ENCODE measurements around the gene ADAMTS9.

The ADAMTS9 gene

DNA sequence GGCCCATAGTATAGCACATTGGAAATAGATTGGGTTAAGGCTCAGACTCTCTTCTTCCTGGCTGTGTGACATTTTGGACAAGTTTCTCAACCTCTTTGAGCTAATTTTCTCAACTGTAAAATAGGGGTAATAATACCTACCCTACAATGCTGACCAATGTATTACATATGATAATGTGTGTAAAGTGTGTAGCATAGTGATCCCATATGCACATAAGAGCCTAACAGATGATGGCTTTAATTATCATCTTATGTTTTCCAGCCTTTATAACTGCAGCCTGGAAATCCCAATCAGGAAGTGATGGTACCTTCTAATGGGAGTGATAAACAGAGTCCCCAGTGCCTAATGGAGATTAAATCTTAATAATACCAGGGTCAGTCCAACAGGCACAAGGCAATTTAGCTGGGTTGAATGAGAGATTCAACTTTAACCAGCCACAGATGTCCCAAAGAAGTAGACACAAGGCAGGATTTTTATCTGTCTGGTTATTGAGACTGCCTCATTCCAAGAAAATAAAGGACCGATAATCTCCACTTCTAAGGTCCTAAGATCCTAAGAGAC lies 12.0 kb downstream of the ADAMTS9 start:
- Mint-ChIP-seq H3K4me3 (no peak overlapping the region), H3K27me3 (no peaks in the 10 kb centered on the region), H3K4me1 (ENCODE audit: low read depth) (no peaks in the 10 kb centered on the region), H3K27ac (no peak overlapping the region), H3K9me3 (no peaks in the 10 kb centered on the region), H3K36me3 (ENCODE audit: low read depth) (no peaks in the 10 kb centered on the region)
- intact Hi-C loops (cut with micrococcal nuclease): no loop called here

DNA sequence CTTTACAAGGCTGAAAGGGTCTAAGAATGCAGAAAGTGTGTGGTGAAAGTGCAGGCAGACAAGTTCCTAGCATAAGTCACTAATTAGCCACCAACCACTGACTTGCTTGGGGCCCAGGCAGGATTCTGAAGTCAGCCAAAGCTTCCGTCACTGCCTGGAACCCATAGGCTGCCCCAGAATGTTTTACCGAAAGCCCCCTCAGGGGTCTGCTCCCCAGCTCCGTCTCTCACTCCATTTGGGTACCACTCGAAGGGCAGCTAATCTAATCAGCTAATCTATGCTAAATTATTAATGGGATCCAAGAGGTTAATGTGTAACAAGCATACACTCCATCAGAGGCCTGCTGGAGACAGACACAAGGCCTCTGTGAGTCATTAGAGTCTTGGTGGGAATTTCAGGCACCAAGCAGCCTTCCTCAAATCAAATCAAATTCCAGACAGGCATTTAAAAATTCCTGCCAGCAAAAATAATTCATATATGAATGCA lies 13.2 kb downstream of the ADAMTS9 start:
- H3K36me3 Mint-ChIP-seq (ENCODE audit: low read depth): no peaks in the 10 kb centered on the region
- no peak overlapping the region for H3K4me3 Mint-ChIP-seq
- no peaks in the 10 kb centered on the region for H3K9me3 Mint-ChIP-seq
- H3K27me3 Mint-ChIP-seq: no peaks in the 10 kb centered on the region
- no peaks in the 10 kb centered on the region for H3K4me1 Mint-ChIP-seq (ENCODE audit: low read depth)
- intact Hi-C loops (cut with micrococcal nuclease): no loop called here
- H3K27ac Mint-ChIP-seq: no peak overlapping the region

DNA sequence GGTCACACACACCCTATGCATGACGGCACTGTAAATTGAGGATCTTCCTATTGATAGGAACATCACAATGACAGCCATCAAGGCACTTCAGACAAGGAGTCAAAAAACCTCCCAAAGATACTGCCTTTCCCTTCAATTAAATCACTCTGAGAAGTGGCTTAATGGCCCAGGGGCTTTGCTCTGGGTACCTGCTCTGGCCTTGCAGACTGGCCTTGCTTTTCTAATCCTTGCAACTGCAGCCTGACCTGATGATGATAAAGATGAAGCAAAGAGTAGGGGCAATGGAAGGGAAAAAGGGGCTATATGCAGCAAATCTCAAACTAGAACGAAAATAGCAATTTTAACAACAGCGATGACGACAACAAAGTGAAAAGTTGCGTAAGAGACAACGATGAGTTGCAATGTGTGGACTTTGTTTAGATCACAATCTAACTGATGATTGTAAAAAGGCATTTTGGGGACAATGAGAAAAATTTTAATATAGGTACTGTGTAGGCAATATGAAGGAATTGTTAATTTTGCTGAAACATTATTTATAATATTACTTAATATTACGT lies 14.6 kb downstream of the ADAMTS9 start:
- Mint-ChIP-seq H3K27ac (no peak overlapping the region), H3K4me3 (no peak overlapping the region), H3K4me1 (ENCODE audit: low read depth) (no peaks in the 10 kb centered on the region), H3K27me3 (no peaks in the 10 kb centered on the region), H3K36me3 (ENCODE audit: low read depth) (no peaks in the 10 kb centered on the region), H3K9me3 (no peaks in the 10 kb centered on the region)
- intact Hi-C loops (cut with micrococcal nuclease): no loop called here

DNA sequence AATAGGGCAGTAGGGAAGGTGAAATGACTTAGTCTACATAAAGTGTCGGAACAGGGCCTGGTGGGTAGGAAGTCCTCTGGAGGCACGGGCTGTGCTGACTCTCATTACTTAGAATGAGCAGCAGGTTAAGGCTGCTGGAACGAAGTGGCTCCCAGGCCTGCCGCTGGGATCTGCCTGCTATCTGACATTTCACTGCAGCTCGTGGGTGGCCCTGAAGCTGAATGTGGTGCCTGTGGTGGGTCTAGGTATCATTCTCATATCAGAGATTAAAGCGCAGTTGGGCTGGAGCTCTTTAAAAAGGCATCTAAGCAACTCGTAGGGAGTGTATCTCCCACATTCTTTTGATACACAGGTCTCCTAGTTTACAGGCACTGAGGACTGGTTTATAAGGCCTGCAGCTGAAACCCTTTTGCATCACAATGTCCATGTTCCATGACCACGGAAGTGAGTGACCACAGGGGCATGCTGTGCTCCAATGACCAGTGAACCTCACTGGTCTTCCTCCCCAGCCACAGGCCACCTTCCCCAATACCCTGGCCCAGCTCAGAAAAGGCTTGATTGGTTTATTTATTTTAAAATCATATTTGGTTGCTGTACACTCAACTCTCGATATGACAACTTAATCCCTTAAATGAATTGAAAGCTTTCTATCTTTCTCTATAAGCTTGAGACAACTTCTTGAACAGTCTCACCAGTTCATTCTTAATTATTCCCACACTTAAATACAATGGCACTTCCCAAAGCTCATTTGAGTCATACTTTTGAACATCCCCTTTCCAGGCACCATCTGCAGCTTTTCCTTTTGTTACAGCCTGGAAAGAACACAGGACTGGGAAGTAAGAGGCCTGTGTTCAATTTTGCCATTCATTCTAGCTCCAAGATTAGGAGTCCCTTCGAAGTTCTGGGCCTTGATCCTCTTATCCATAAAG lies 19.0 kb downstream of the ADAMTS9 start:
- Mint-ChIP-seq H3K27me3 (no peaks in the 10 kb centered on the region), H3K4me3 (no peak overlapping the region), H3K36me3 (ENCODE audit: low read depth) (no peaks in the 10 kb centered on the region), H3K4me1 (ENCODE audit: low read depth) (no peaks in the 10 kb centered on the region), H3K27ac (no peak overlapping the region), H3K9me3 (no peaks in the 10 kb centered on the region)
- intact Hi-C loops (cut with micrococcal nuclease): no loop called here

DNA sequence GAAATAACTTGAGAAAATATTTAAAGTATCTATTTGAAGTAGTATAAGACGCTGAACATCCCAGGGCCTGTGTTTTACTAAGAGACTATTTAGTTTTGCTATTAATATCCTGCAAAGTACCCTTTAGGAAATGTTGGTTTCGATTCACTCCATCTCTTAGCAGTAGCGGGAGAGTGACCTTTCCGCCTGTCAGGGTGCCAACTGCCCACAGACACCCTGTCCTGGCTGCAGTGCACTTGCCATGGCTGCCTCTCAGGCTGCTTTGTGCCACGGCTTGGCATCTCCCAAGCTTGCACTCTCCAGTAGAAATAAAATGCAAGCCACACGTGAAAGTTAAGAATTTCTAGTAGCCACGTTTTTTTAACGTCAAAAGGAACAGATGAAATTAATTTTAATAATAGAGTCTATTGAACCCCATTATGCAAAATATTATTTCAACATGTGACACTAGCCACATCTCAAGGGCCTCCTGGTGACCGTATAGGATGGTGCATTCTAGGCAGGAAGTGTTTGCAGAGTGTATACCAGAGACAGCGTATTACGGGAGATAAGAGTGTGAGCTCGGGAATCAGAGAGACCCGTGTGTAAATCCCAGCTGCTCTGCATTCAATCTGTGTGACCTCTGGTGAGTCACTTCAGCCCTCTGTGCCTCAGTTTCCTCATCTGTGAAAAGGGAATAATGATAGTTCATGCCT lies 19.8 kb downstream of the ADAMTS9 start:
- H3K4me3 Mint-ChIP-seq: no peak overlapping the region
- no peaks in the 10 kb centered on the region for H3K36me3 Mint-ChIP-seq (ENCODE audit: low read depth)
- H3K27ac Mint-ChIP-seq: no peak overlapping the region
- no peaks in the 10 kb centered on the region for H3K9me3 Mint-ChIP-seq
- intact Hi-C loops (cut with micrococcal nuclease): no loop called here
- no peaks in the 10 kb centered on the region for H3K4me1 Mint-ChIP-seq (ENCODE audit: low read depth)
- no peaks in the 10 kb centered on the region for H3K27me3 Mint-ChIP-seq

DNA sequence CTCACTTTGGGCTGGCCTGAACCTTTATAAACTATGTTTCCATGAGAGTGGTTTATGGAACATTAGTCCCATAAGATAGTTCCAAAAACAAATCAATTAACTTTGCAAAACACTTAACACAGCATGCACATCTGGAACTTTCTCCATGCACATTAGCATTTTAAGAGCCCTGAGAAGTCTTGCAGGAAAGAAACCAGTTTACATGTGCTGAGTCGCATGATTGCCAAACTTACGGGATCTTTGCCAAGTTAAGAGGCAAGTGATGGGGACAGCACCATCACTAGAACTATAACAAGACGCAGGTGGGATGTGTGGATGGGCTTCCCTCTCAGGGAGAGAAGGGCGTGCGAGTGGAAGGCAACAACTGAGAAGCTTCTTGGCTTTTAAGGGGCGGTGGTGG lies 20.7 kb downstream of the ADAMTS9 start:
- Mint-ChIP-seq H3K4me1 (ENCODE audit: low read depth) (no peaks in the 10 kb centered on the region), H3K27me3 (no peaks in the 10 kb centered on the region), H3K9me3 (peaks cover 5% of the 10 kb centered on the region), H3K4me3 (no peak overlapping the region), H3K36me3 (ENCODE audit: low read depth) (no peaks in the 10 kb centered on the region), H3K27ac (no peak overlapping the region)
- intact Hi-C loops (cut with micrococcal nuclease): no loop called here

DNA sequence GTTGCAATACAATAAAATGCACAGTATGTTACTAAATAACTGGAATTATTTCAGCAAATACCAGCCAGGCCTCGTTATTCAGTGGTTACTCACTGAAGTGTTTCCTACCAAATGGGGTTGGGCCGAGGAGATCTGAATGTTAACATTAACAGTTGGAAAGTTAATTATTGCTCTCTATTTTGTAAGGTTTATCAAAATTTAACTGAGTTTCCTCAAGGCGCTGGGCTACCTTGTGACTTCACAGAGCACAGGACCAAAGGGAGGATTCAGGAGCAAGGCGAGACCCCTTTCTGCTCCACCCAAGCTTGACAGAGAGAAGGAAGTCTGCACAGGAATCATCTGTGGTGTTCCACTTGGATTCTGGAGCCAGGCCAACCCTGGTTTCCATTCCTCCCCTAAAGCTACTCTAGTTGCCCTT lies 21.6 kb downstream of the ADAMTS9 start:
- Mint-ChIP-seq H3K4me1 (ENCODE audit: low read depth) (no peaks in the 10 kb centered on the region), H3K9me3 (peaks cover 12% of the 10 kb centered on the region), H3K27me3 (no peaks in the 10 kb centered on the region), H3K27ac (no peak overlapping the region), H3K36me3 (ENCODE audit: low read depth) (no peaks in the 10 kb centered on the region), H3K4me3 (no peak overlapping the region)
- intact Hi-C loops (cut with micrococcal nuclease): no loop called here

DNA sequence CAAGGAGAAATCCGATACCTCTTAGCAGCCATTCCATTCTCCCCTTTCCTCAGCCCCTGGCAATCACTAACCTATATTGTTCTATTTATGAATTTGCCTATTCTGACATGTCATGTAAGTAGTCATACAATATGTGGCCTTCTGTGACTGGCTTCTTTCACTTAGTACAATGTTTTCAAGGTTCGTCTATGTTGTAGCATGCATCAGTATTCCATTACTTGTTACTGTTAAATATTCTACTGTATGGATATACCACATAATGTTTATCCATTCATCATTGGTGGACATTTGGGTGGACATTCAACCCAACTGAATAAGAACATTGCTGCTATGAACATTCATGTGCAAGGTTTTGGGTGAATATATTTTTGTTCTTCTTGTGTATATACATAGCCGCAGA lies 23.4 kb downstream of the ADAMTS9 start:
- H3K4me3 Mint-ChIP-seq: no peak overlapping the region
- no peaks in the 10 kb centered on the region for H3K36me3 Mint-ChIP-seq (ENCODE audit: low read depth)
- H3K4me1 Mint-ChIP-seq (ENCODE audit: low read depth): no peaks in the 10 kb centered on the region
- no peak overlapping the region for H3K27ac Mint-ChIP-seq
- intact Hi-C loops (cut with micrococcal nuclease): no loop called here
- no peaks in the 10 kb centered on the region for H3K27me3 Mint-ChIP-seq
- peaks cover 12% of the 10 kb centered on the region for H3K9me3 Mint-ChIP-seq

DNA sequence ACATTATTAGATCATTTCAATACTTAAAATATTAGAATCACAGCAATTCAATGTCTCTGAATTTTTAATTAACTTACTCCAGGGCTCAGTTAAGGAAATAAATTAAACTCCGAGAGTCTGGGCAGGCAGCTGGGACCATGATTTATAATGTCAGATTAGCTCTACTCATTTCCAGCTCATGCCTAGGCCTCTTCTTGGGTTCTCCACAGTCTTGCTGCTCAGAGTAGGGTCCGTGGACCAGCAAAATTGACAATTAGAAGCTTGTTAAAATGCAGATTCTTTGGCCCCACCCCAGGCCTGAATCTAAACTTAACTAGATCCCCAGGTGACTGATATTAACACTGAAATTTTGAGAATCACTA lies 28.2 kb downstream of the ADAMTS9 start:
- H3K27me3 Mint-ChIP-seq: no peaks in the 10 kb centered on the region
- H3K36me3 Mint-ChIP-seq (ENCODE audit: low read depth): no peaks in the 10 kb centered on the region
- H3K27ac Mint-ChIP-seq: no peak overlapping the region
- no peak overlapping the region for H3K4me3 Mint-ChIP-seq
- H3K4me1 Mint-ChIP-seq (ENCODE audit: low read depth): no peaks in the 10 kb centered on the region
- intact Hi-C loops (cut with micrococcal nuclease): no loop called here
- peaks cover 12% of the 10 kb centered on the region for H3K9me3 Mint-ChIP-seq

DNA sequence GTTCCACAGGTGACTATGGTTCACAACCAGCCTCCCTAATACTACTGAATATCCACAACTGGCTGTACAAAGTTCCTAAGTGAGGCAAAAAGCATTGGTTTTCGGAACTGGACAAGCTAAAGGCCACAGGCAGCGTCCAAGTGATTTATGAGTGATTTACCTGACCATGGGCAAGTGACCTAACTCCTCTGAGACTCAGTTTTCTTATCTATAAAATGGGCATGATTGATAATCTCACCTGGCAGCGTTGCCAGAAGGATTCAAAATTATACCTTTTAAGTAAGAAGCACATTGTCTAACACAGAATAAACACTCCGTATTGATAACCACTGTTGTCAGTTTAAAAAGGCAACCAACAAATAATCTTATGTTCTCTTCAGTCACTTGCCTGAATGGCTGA lies 29.8 kb downstream of the ADAMTS9 start:
- intact Hi-C loops (cut with micrococcal nuclease): no loop called here
- H3K4me3 Mint-ChIP-seq: no peak overlapping the region
- no peaks in the 10 kb centered on the region for H3K4me1 Mint-ChIP-seq (ENCODE audit: low read depth)
- H3K36me3 Mint-ChIP-seq (ENCODE audit: low read depth): no peaks in the 10 kb centered on the region
- H3K27me3 Mint-ChIP-seq: no peaks in the 10 kb centered on the region
- H3K27ac Mint-ChIP-seq: no peak overlapping the region
- H3K9me3 Mint-ChIP-seq: peaks cover 12% of the 10 kb centered on the region

DNA sequence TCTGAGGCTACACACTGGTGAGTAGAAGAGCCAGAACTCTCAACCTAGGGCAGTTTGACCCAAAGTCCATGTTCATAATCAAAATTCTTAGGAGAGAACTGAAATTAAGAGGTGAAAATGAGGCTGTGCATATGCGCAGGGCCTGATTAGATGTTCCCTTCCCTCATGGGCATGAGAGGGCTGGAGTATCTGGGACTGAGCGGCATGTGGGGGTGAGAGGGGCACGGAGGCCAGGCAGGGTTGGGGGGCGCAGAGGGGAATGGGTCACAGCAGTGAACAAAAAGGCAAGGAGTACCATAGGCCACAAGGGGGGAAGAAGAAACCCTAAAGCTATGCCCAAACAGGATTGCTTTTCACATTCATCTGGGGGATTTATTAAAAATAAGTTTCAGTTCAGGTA lies 31.3 kb downstream of the ADAMTS9 start:
- no peaks in the 10 kb centered on the region for H3K4me1 Mint-ChIP-seq (ENCODE audit: low read depth)
- H3K4me3 Mint-ChIP-seq: no peak overlapping the region
- H3K27ac Mint-ChIP-seq: no peak overlapping the region
- peaks cover 1% of the 10 kb centered on the region for H3K9me3 Mint-ChIP-seq
- intact Hi-C loops (cut with micrococcal nuclease): no loop called here
- H3K36me3 Mint-ChIP-seq (ENCODE audit: low read depth): no peaks in the 10 kb centered on the region
- no peaks in the 10 kb centered on the region for H3K27me3 Mint-ChIP-seq

DNA sequence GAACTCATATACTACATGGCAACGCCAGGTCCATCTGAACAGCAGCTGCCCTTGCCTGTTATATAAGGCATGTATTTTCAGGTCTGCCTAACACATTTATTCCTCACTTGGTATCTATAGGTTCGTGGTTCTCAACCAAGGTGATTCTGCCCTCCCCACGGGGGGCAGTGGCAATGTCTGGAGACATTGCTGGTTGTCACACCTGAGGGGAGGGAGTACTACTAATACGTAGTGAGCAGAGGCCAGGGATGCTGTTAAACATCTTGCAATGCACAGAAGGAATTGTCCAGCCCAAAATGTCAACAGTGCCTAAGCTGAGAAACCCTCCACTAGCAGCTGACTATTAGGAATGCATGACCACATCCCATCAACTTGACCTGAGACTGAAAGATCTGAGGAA lies 32.6 kb downstream of the ADAMTS9 start:
- intact Hi-C loops (cut with micrococcal nuclease): no loop called here
- Mint-ChIP-seq H3K4me3 (no peak overlapping the region), H3K9me3 (no peaks in the 10 kb centered on the region), H3K4me1 (ENCODE audit: low read depth) (no peaks in the 10 kb centered on the region), H3K36me3 (ENCODE audit: low read depth) (no peaks in the 10 kb centered on the region), H3K27ac (no peak overlapping the region), H3K27me3 (no peaks in the 10 kb centered on the region)

DNA sequence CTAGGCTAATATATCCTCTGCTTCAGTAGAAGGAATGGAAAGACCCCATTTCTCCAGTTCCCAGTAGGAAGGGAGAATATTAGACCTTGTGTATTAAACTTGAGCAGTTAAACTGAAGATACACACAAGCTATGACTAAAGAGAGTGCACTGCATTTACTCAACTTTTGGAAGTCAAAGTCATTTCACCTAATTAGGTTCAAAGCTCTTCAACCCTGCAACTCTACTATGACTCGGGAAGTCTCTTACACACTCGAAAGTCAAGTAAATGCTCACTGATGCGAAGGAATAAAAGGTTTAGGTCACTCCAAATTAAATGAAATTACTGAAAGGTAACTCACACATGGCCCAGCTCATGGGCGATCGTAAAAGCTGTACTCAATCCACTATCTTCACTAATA lies 33.8 kb downstream of the ADAMTS9 start:
- Mint-ChIP-seq H3K27me3 (no peaks in the 10 kb centered on the region), H3K4me1 (ENCODE audit: low read depth) (no peaks in the 10 kb centered on the region), H3K4me3 (no peak overlapping the region), H3K36me3 (ENCODE audit: low read depth) (no peaks in the 10 kb centered on the region), H3K9me3 (no peaks in the 10 kb centered on the region), H3K27ac (no peak overlapping the region)
- intact Hi-C loops (cut with micrococcal nuclease): no loop called here

DNA sequence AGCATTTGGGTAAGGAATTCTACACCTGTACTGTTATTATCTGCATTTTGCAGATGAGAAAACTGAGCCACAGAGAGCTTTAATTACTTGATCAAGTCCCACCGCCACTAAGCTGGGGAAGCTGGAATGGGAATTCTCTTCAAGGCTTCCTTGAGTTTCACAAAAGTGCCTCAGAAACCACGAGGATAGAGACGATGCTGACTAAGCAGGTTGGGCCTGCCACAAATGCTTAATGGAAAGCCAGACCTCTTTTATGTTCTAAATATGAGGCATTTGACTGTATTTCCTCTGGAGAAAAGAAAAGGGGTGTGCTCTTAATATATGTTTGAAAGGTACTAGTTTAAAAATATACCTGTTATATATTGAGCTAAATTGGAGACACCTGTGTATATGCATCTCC lies 34.7 kb downstream of the ADAMTS9 start:
- H3K27ac Mint-ChIP-seq: no peak overlapping the region
- no peaks in the 10 kb centered on the region for H3K9me3 Mint-ChIP-seq
- intact Hi-C loops (cut with micrococcal nuclease): no loop called here
- H3K27me3 Mint-ChIP-seq: no peaks in the 10 kb centered on the region
- H3K36me3 Mint-ChIP-seq (ENCODE audit: low read depth): no peaks in the 10 kb centered on the region
- H3K4me3 Mint-ChIP-seq: no peak overlapping the region
- no peaks in the 10 kb centered on the region for H3K4me1 Mint-ChIP-seq (ENCODE audit: low read depth)
